G401.6 (cell line): ENCODE measurements around the gene DGCR2.
"Not testable (repeated sequence)": the region's sequence is repeated elsewhere in the genome, so short reads cannot be mapped to it uniquely, and the experiment has no call there.

Experiments
- FAIRE-seq: peaks from 2 replicates; lab custom pipeline; 2012; peaks lifted over from hg19 to GRCh38; lab: Jason Lieb, UNC

Gene DGCR2

DNA sequence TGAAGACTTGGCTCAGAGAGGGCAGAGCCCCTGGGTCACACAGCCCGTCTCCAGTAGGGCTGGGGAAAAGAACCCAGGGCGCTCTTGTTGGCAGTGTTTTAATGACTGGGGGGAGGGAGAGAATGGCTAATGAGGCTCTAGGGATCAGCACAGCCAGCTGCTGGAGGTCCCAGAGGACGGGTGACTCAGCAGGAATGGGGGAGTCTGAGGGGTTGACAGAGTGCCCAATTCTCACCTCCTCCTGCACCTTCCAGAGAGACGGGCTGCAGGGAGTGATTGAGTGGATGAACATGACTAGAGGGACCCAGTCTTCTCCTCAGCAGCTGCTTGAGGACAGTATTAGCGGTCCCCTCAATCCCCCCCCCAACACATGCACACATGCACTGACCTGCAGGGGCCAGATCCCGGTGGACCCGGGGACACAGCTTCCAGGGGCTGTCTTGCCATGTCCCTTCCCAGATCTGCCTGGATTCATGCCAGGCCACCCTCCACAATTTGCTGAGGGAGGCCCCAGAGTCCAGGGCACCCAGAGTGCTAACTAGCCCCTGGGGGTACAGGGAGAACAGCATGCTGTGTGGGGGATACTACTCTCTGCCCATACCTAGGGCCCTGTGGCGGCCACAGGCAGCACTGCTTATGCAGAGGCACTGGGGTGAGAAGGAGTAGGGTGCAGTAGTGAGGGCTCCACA is 94.7 kb downstream of the DGCR2 start:
- not testable (repeated sequence) for FAIRE-seq

DNA sequence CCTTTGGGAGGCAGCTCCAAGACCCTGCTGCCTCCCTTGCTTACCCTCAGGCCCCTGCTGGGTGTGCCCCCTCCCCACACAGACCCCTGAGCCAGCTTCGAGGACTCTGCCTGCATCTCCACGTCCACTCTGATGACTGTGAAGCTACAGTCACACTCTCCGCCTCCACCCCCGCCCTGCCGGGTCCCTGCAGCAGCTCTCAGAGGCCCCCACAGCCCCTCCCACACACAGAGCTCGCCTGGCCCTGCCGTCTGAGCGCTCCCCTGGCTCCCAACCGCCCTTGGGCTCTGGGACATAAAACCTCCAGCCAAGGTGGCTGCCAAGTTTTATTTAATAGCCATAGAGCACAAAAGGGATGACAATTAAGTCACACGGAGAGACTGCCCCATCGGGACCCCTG is 96.1 kb downstream of the DGCR2 start:
- FAIRE-seq = not testable (repeated sequence)

DNA sequence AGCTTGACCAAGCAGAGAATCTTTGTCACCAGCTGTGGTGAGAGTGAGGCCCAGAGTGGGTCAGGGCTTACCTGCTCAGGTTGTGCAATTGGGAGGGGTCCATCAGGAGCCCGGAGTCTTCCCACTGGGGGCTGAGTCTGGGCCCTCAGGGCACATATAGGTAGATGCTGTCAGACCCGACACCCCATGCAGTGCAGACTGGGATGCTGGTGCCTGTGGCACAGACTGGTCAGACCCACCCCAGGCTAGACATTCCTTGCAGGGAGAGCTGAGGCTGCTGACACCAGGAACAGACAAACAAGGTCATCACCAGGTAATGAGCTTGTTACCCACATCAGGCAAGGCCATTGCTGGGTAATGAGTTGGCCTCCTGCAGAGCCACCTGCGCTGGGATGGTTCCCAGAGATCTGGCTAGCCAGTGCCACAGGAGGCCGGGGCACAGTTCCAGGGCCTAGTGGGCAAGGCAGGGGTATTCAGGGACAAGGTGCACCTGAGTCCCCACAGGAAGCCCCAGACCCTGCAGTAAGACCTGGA is 97.2 kb downstream of the DGCR2 start:
- FAIRE-seq = not testable (repeated sequence)

DNA sequence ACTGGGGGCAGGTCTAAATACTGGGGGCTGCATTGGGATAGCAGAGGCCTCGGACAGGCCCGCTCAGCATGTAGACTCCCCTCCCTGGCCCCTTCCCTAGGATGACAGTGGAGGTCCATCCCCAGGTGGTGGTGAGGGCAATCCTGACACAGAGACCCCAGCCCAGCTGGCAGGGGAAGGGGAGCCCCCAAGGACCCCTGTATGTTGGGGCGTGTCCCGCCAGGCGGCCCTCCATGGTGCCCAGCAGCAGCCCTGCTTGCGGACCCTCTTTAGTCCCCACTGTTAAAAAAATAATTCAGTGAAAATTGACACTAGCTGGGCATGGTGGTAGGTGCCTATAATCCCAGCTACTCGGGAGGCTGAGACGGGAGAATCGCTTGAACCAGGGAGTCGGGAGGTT is 98.3 kb downstream of the DGCR2 start:
- not testable (repeated sequence) for FAIRE-seq

DNA sequence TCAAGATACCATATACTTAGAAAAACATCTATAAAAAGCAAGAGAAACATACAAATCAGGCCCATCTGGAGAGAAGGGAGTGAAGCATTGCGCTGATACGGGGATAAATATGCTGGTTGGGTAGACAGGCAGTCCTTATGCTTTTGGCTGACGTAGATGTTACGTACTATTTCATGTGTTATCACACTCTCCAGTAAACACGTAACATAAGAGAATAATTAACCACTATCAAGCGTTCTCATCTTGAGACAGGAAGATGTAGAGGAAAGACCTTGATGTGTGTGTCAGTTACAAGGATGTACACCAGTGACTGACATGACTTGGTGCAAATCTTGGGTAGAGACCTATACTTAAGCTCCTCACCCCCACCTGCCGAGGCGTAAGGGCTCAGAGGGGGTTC is 99.5 kb downstream of the DGCR2 start:
- no peak for FAIRE-seq

DNA sequence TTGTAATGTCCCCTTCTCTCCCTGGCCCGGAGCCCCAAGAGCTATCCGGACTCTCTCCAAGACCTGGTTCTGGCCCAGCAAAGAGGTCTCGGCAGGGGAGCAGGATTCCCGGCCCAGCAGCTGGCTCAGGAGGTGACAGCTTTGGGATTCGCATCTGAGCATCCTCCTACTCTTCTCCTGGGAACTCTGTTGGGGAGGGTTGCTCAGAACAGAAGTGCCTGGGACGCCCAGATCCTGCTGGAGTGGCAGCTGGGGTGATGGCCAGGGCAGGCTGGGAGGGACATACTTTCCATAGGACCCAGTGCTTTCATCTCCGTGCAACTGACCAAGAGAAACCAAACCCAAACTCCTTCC is 102.6 kb downstream of the DGCR2 start:
- FAIRE-seq = no peak

DNA sequence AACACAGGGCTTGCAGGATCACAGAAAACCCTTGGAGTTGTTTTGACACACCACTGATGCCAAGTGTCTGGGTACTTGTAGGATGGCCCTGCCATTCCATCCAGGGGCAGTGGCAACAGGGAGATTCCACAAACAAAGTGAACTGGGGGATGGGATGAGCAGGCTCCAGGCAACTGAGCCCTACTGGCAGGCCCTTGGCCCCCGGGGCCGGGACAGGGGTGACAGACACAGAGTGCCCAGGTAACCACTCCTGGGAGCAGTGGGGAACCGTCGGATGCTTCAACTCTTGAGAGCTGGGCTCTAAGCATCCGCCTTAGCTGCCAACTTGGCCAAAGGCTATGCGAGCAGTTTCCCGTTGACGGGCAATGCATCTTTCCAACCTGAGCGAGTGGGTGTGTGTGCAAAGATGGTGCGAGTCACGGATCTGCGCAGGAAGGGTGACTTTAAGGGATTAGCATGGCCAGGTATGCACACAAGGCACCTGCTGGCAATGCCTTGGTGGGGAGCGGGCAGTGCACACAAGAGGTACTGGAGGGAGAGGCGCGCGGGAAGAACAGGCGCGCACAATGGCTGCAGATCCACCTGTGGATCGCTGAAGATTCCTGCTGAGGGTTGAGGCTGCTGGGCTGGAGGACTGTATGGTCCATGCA is 103.1 kb downstream of the DGCR2 start:
- FAIRE-seq = no peak

DNA sequence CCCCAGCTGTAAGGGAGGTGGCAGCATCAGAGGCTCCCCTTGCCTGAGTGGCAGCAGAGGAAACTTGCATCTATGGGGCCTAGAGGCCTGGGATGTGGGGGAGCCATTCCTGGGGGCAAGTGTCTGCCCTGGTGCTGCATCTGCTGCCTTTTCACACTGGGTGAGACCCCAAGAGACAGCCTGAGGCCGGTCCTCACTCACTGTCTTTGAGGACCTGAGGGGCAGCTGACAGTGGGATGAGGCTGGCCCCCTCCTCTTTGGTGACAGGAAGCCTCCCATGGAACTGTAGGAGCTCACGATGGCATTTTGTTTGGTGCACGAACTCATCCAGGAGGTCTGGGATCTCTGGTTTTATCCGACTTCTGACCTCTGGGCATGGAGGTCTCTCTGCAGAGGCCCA is 104.0 kb downstream of the DGCR2 start:
- FAIRE-seq = no peak

DNA sequence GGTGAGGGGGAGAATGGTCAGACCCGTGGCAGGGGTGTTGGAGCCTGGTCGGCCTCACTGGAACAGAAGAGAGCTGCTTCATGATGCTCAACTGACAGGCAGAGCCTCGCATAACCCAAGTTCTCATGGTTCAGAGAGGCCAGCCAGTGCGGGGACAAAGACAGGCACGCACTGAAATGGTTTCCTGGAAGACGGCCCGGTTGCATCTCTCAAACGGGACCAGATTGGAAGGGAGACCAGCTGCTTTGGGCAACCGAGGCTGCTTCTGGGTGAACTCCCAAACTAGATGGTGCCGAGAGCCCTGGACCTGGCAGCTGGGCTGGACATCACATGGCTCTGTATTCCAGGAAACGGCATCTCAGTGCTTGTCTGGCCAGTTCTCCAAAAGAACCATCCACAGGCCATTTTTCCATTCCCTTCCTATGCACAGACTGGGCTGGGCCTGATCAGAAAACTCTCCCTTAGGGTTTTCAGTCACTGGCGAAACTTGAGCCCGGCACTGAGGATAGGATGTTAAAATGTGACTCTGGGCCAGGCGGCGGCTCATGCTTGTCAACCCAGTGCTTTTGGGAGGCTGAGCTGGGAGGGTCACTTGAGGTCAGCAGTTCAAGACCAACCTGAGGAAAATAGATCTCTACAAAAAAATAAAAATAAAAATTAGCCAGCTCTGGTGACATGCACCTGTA is 106.0 kb downstream of the DGCR2 start:
- no peak for FAIRE-seq

DNA sequence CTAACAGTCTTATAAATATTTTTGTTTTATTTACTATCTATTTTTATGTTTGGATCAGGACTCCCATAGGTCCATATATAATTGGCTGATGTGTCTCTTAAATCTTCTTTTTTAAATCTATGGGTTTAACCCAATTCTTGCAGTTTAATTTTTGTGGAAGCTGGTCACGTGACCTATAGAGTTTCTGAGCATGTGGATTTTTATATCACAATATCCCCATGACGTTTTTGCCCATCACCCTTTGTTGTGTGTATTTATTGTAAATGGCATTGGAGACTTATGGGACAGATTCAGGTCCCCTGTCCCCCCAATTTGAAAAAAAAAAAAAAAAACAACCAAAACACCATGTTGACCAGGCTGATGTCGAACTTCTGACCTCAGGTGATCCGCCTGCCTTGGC is 107.3 kb downstream of the DGCR2 start:
- FAIRE-seq = no peak

DNA sequence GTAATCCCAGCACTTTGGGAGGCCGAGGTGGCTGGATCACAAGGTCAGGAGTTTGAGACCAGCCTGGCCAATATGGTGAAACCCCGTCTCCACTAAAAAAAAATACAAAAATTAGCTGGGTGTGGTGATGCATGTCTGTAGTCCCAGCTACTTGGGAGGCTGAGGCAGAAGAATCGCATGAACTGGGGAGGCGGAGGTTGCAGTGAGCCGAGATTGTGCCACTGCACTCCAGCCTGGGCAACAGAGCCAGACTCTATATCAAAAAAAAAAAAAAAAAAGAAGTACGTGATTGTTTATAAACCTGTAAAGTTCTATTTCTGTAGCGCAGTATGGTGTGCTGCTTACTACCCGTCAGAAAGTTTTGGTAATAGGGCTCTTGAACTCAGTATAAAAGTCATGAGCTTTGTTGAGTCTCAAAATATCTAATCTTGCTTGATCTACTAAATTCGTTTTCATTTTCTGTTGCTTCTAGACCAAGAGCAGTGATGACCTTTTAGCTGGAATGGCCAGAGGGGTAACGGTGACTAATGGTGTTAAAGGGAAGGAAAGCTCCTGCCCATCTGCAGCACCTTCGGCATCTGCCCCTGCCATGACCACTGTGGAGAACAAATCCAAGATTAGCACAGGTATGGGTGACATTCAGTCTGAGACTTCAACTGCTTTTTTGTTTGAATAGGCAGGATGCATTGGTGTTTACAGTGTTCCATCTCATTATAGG is 108.2 kb downstream of the DGCR2 start:
- not testable (repeated sequence) for FAIRE-seq

DNA sequence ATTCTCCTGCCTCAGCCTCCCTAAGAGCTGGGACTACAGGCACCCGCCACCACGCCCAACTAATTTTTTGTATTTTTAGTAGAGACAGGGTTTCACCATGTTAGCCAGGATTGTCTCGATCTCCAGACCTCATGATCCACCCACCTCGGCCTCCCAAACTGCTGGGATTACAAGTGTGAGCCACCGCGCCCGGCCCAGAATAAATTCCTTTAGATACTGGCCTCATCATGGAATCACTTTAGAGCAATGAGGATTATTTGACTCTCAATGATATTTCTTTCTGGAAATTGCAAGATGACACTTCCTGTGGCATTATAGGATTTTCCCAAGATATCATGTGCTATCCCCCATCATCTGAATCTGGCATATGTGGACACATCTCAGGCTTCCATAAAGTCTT is 108.8 kb downstream of the DGCR2 start:
- FAIRE-seq = not testable (repeated sequence)

DNA sequence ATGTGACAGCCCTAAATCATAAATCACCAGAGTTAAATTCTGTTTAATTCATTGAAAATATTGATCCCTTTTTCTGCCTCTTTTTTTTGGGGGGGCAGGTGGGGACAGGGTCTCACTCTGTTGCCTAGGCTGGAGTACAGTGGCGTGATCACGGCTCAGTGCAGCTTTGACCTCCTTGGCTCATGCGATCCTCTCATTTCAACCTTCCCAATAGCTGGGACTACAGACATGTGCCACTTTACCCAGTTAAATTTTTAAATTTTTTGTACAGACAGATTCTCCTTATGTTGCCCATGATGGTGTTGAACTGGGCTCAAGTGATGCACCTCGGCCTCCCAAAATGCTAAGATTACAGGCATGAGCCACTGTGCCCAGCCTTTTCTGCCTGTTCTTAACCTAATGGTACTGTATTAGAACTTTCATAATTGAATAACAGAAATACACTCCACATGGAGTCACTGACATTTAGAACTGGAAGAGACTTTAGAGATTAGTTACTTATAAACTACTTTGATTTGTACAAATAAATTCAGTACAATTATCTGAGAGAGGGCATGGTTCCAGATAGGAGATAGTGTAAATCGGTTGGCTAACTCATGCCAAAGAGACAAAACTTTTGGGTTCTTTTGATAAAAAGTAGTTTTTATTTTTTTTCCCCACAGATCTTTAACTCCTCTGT is 109.8 kb downstream of the DGCR2 start:
- FAIRE-seq = no peak

DNA sequence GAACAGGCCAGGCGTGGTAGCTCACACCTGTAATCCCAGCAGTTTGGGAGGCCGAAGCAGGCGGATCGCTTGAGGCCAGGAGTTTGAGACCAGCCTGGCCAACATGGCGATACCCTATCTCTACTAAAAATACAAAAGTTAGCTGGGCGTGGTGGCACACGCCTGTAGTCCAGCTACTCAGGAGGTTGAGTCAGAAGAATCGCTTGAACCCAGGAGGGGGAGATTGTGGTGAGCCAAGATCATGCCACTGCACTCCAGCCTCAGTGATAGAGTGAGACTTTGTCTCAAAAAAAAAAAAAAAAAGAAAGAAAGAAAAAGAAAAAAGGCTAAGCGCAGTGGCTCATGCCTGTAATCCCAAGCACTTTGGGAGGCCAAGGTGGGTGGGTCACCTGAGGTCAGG is 110.6 kb downstream of the DGCR2 start:
- FAIRE-seq = not testable (repeated sequence)

DNA sequence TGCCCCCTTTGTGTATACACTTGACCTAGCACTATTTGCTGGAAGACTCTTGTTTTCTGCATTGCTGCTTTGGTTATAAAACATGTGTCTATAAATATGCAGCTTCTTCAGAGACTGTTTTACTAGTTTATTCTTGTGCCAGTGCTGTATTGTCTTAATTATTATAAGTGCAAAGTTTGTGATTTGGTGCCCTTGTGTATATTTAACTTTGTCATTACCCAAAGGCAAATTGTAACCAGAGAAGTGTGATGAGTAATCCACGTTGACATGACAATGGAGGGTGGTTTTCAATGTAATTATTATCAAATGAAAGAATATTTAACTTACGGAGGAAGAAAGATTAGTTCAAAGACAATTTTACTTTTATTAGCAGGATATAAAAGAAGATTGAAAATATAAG is 111.1 kb downstream of the DGCR2 start:
- FAIRE-seq = no peak

DNA sequence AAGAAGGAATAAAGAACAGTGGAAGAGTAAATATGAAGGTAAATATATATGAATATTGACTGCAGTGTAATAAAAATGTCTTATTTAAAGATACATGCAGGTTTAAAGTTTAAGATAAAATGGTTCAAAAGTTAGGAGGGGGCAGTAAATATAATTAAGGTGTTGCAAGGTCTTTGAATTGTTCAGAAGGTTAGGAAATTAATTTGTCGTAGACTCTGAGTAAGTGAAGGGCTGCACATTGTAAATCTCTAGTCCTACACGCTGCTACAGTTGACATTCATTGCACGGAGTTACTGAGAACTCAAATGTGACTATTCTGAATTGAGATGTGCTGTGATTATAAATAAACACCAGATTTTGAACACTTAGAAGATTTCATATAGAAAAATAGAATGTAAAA is 116.3 kb downstream of the DGCR2 start:
- FAIRE-seq = no peak

DNA sequence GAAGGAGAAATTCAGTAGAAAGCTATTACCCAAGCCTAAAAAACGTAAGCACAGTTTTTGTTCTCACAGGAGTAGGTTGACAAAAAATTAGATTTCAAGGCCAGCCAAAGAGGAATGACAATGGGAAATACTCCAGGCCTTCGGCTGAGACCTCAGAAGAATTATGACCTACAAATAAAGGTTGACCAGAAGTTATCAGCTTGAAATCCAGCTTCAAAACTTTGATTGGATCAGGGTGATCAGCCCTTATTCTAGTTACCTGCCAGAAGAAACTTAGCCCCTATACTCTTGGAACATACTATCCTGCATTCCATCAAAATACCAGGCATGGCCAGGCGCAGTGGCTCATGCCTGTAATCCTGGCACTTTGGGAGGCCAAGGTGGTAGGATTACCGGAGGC is 117.7 kb downstream of the DGCR2 start:
- no peak for FAIRE-seq

DNA sequence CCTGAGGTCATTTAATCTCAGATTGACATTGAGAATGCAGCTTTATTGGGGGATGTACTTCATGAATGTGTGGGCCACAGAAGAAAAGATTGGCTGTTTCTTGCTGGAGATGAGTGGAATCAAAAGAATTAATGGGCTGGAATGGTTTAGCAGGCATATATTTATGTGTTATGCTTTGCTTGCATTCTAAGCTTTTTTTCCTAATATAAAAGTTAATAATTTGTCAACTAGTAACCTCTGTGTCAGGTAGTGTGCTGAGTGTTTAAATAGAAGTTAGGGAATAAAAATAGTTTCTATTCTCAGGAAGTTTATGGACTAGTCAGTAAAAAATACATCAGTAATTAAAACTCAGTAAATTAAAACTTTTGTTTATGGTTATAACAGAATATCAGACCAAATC is 118.7 kb downstream of the DGCR2 start:
- FAIRE-seq = no peak

DNA sequence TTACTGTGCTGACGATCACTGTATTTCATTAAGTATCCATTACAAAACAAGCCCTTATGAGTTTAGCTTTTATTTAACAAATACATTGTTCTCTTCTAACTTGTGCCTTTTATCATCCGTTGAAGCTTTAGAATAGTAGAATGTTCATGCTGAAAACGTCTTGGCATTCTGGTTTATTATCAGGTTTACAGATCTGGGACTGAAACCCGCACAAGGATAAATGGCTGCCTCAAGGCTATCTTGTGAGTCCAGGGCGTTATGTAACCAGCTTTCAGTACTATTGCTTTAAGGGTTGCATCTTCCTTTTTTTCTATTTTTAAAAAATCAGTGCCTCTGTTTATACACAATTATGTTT is 119.6 kb downstream of the DGCR2 start:
- FAIRE-seq = no peak

DNA sequence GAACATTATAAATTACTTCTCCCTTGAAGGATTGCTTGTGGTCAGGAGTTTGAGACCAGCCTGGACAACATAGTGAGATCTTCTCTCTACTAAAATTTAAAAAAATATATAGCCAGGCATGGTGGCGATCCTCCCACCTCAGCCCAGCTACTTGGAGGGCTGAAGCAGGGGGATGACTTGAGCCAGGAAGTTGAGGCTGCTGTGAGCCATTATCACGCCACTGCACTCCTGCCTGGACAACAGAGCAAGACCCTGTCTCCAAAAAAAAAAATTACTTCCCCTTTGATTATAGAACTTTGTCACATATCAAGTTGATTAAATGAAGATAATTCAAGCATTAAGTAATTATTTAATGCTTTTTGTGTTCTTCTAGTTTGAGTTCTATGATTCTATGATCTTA is 121.0 kb downstream of the DGCR2 start:
- FAIRE-seq = no peak

DNA sequence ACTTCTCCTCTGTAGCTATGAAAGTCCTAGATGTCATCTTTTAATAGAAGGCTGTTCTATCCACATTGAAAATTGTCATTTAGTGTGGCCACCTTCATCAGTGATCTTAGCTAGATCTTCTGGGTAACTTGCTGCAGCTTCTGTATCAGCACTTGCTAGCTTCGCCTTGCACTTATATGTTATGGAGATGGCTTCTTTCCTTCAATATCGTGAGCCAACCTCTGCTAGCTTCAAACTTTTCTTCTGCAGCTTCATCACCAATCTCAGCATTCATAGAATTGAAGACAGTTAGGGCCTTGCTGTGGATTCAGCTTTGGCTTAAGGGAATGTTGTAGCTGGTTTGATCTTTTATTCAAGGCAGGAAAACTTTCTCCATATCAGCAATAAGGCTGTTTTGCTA is 122.1 kb downstream of the DGCR2 start:
- not testable (repeated sequence) for FAIRE-seq

DNA sequence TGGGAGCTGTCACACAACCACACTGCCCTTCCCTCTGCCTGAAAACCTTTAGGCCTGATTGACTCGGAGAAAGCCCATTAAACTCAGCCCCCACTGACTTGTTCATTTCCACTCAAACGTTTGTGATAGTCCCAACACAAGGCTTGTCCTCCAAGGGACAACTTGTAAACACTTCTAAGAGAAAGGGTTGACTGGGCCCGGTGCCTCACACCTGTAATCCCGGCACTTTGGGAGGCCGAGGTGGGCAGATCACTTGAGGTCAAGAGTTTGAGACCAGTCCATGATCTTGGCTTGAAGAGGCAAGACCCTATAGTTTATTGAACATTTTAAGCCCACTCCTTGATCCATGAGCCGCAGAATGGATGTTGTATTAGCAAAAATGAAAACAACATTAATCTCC is 122.8 kb downstream of the DGCR2 start:
- FAIRE-seq = no peak
